ENCODE measurements around the gene PGA4.

DNA sequence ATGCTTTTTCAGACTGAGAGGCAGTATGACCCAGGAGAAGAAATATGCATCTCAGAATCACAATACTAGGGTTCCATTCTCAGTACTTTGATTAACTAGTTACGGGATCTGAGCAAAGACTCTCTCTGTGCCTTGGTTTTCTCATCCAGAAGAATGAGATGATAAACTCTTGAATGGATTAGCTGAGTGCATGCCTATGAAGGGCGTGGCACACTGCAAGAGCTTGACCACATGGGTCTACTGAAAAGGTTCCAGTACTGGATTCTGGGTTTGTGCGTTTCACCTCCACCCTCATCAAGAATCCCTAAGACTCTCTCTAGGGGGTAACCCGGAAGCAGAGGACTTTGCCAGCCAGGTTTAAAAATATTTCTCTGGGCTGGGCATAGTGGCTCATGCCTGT is 44.5 kb downstream of the PGA4 start:
- TF ChIP-seq, protein P1, sequence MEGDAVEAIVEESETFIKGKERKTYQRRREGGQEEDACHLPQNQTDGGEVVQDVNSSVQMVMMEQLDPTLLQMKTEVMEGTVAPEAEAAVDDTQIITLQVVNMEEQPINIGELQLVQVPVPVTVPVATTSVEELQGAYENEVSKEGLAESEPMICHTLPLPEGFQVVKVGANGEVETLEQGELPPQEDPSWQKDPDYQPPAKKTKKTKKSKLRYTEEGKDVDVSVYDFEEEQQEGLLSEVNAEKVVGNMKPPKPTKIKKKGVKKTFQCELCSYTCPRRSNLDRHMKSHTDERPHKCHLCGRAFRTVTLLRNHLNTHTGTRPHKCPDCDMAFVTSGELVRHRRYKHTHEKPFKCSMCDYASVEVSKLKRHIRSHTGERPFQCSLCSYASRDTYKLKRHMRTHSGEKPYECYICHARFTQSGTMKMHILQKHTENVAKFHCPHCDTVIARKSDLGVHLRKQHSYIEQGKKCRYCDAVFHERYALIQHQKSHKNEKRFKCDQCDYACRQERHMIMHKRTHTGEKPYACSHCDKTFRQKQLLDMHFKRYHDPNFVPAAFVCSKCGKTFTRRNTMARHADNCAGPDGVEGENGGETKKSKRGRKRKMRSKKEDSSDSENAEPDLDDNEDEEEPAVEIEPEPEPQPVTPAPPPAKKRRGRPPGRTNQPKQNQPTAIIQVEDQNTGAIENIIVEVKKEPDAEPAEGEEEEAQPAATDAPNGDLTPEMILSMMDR (IDR thresholded peaks at IDR 0.05), result no peak
- no peak for TF ChIP-seq POLR2A (IDR thresholded peaks at IDR 0.05)

Data from esophagus squamous epithelium (tissue), 4 donors.